AG04449 (cell line): ENCODE data around the gene OR6J1.
"Not testable (repeated sequence)": the region's sequence is repeated elsewhere in the genome, so short reads cannot be mapped to it uniquely, and the experiment has no call there.

Experiments used
- CTCF ChIA-PET: fragments of 350-600 bp; formaldehyde crosslinking; extraction: SDS; loops from one replicate; lab custom pipeline; 2021; ENCODE audit warnings: antibody characterized with exemption; lab: Yijun Ruan, JAX
- POLR2A ChIA-PET: fragments of 400-600, 350-600 bp; formaldehyde crosslinking; extraction: SDS; loops from one replicate; lab custom pipeline; 2020; ENCODE audit warnings: antibody characterized with exemption, inconsistent platforms; lab: Yijun Ruan, JAX
- DNase-seq: peaks from one replicate; pipeline ENCODE4 v3.0.0-alpha.2; 2010; ENCODE audit warnings: low read depth, low spot score
- H3K4me3 ChIP-seq: 2 replicates; pipeline ENCODE4 v1.5.1; 2011; ENCODE audit warnings: low read depth, mild to moderate bottlenecking, control low read depth, low read length
- TF ChIP-seq, protein P1 (sequence below): IDR thresholded peaks from one replicate; pipeline ENCODE4 v1.5.1; 2011; ENCODE audit warnings: mild to moderate bottlenecking, moderate library complexity, low read length, control low read depth, inconsistent platforms; ENCODE audit not compliant: insufficient read depth; ENCODE audit errors: missing control alignments

The OR6J1 gene

GRCh38 chr14:22650046-22650739 lies 6.0 kb upstream of the OR6J1 start:
- CTCF ChIA-PET = interaction anchor here (1.2 to 10.5 kb wide), 8 partner anchors 8 to 262 kb away, joined by 4 to 299 read pairs (median 29); partner anchors contain the start of genes DAD1 and OXA1L
- DNase-seq = no peak
- POLR2A ChIA-PET = interaction anchor here (0.5 kb wide), 1 partner anchor 79 kb away, joined by 5 read pairs; no protein-coding TSS in a partner anchor
- no peak overlapping the region for H3K4me3 ChIP-seq
- TF ChIP-seq, protein P1, sequence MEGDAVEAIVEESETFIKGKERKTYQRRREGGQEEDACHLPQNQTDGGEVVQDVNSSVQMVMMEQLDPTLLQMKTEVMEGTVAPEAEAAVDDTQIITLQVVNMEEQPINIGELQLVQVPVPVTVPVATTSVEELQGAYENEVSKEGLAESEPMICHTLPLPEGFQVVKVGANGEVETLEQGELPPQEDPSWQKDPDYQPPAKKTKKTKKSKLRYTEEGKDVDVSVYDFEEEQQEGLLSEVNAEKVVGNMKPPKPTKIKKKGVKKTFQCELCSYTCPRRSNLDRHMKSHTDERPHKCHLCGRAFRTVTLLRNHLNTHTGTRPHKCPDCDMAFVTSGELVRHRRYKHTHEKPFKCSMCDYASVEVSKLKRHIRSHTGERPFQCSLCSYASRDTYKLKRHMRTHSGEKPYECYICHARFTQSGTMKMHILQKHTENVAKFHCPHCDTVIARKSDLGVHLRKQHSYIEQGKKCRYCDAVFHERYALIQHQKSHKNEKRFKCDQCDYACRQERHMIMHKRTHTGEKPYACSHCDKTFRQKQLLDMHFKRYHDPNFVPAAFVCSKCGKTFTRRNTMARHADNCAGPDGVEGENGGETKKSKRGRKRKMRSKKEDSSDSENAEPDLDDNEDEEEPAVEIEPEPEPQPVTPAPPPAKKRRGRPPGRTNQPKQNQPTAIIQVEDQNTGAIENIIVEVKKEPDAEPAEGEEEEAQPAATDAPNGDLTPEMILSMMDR = no peak

DNA sequence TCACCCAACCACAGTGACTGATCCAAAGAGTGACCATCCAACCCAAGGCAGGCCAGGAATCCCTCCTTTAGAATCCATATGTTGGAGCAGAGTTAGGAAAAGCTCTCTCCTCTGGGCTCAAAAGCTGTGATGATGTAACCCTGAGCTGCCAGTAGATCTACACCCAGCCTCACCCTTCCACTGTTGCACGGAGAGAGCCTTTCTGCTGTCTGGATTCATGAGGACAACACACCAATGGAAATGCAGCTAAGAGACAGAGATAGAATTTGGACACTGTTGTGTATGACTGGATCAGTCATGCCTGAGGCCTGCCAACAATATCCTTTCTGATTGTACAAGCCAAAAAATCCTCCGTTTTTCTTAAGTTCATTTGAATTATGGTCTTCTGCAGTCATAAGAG lies 4.4 kb upstream of the OR6J1 start:
- TF ChIP-seq, protein P1 = no peak
- ChIA-PET CTCF (interaction anchor here (1.0 to 10.5 kb wide), 6 partner anchors 10 to 92 kb away, joined by 3 to 299 read pairs (median 14); no protein-coding TSS in a partner anchor), POLR2A (interaction anchor here (0.9 kb wide), 1 partner anchor 60 kb away, joined by 3 read pairs; the partner anchor contains the start of gene DAD1)
- no peak for DNase-seq
- H3K4me3 ChIP-seq = no peak overlapping the region

DNA sequence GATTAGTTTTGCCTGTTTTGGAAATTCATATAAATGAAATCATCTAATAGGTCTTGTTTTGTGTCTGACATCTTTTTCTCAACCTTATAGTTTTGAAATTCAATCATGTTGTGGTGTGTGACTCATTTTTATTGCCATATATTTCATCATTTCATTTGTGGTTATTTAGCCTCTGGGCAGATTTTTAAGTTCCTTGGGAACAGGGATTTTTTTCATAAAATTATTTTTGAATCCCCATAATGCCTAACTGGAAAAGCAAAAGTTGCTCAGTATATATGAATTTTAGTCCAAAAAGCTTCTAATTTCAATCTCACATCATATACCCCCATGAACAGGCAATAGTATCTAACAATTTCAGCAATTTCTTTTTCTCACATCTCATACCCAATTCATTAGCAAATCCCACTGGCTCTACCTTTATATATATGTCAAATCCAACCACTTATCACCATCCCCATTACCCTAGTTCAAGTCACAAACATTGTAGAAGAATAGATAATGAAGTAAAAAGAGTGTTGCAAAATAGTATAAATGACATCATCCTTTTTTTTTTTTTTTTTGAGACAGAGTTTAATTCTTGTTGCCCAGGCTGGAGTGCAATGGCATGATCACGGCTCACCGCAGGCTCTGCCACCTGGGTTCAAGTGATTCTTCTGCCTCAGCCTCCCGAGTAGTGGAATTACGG lies 2.6 kb upstream of the OR6J1 start:
- POLR2A ChIA-PET = no interaction called here

GRCh38 chr14:22641846-22642245 lies 2.3 kb downstream of the OR6J1 start:
- ChIA-PET POLR2A (interaction anchor here (1.1 kb wide), 1 partner anchor 11 kb away, joined by 4 read pairs; no protein-coding TSS in a partner anchor), CTCF (interaction anchor here (0.8 to 3.4 kb wide), 5 partner anchors 11 to 180 kb away, joined by 3 to 17 read pairs (median 5); partner anchors contain the start of gene DAD1)
- TF ChIP-seq, protein P1 = no peak
- H3K4me3 ChIP-seq = no peak overlapping the region
- DNase-seq = no peak

More for the DNA sequence above, 2.6 kb upstream of the OR6J1 start:
- TF ChIP-seq, protein P1 = no peak
- no peak for DNase-seq
- H3K4me3 ChIP-seq = no peak overlapping the region
- CTCF ChIA-PET = interaction anchor here (0.8 to 10.5 kb wide), 11 partner anchors 12 to 206 kb away, joined by 3 to 299 read pairs (median 7); partner anchors contain the start of gene ABHD4

DNA sequence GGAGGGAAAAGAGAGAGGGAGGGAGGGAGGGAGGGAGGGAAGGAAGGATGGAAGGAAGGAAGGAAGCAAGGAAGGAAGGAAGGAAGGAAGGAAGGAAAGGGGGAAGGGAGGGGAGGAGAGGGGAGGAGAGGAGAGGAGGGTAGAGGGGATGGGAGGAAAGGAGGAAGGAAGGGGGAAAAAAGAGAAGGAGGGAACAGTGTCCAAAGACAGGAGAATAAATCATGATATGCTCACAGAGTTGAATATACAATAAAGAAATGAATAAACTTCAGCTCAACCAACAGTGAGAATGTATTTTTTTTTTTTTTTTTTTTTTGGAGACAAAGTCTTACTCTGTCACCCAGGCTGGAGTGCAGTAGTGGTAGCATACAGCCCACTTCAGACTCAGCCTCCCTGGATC lies 4.0 kb downstream of the OR6J1 start:
- TF ChIP-seq, protein P1 = no peak
- ChIA-PET CTCF (interaction anchor here (0.9 to 3.1 kb wide), 3 partner anchors 58 to 83 kb away, joined by 3 to 17 read pairs (median 4); no protein-coding TSS in a partner anchor), POLR2A (no interaction called here)
- no peak overlapping the region for H3K4me3 ChIP-seq
- DNase-seq = no peak

- POLR2A ChIA-PET, H3K4me3 ChIP-seq, DNase-seq: not testable (repeated sequence)
- CTCF ChIA-PET = interaction anchor here (0.8 to 1.0 kb wide), 2 partner anchors 15 to 17 kb away, joined by 3 to 4 read pairs; no protein-coding TSS in a partner anchor
Measured at GRCh38 chr14:22635980-22636379, 8.2 kb downstream of the OR6J1 start.
